H1 (cell line): ENCODE measurements around the gene KATNIP. TPM values are rescaled to one million over a fixed set of nuclear protein-coding genes. Genes with fewer than 3 reads are reported as not detected.

Experiments
- CTCF ChIA-PET: fragments of 300-600 bp; sonication (Branson Sonifier 250); formaldehyde crosslinking; loops from one replicate; lab custom pipeline; 2021; ENCODE audit not compliant: partially characterized antibody; lab: Charles Lee
- POLR2A ChIA-PET: fragments of 300-600 bp; sonication (Branson Sonifier 250); formaldehyde crosslinking; loops from one replicate; lab custom pipeline; 2021; ENCODE audit warnings: inconsistent platforms; ENCODE audit not compliant: partially characterized antibody; lab: Charles Lee
- DNase-seq, 2 experiments: peaks; one replicate each; pipeline versions ENCODE4 v3.0.0 to v3.0.0-alpha.2; 2010 to 2022; ENCODE audit warnings: low spot score in 2 of 2, low read depth in 1 of 2, mixed read lengths in 1 of 2
- FAIRE-seq: peaks from 2 replicates; lab custom pipeline; 2011; peaks lifted over from hg19 to GRCh38; lab: Jason Lieb, UNC
- H2AFZ ChIP-seq: 2 replicates; pipeline ENCODE4 v1.8.1; 2012; ENCODE audit warnings: low read length, inconsistent platforms
- H2AK5ac ChIP-seq: 2 replicates; pipeline ENCODE4 v1.6.1; 2013; ENCODE audit warnings: low read depth, low read length
- H2BK120ac ChIP-seq: replicated peaks from 2 replicates; pipeline ENCODE3; 2013; ENCODE audit warnings: low read depth, low read length, inconsistent platforms
- H2BK12ac ChIP-seq: 2 replicates; pipeline ENCODE4 v1.6.1; 2013; ENCODE audit warnings: low read depth, low read length
- H2BK15ac ChIP-seq: 2 replicates; pipeline ENCODE4 v1.6.1; 2013; ENCODE audit warnings: low read length
- H2BK20ac ChIP-seq: 2 replicates; pipeline ENCODE4 v1.6.1; 2013; ENCODE audit warnings: low read length
- H2BK5ac ChIP-seq: 2 replicates; pipeline ENCODE4 v1.6.1; 2013; ENCODE audit warnings: low read depth, low read length
- H3K14ac ChIP-seq: 2 replicates; pipeline ENCODE4 v1.6.1; 2013; ENCODE audit warnings: inconsistent platforms; ENCODE audit not compliant: insufficient read length
- H3K18ac ChIP-seq: 2 replicates; pipeline ENCODE4 v1.6.1; 2013; ENCODE audit warnings: low read length; ENCODE audit errors: extremely low read depth
- H3K23ac ChIP-seq: 2 replicates; pipeline ENCODE4 v1.6.1; 2013; ENCODE audit warnings: inconsistent platforms; ENCODE audit not compliant: insufficient read length
- H3K23me2 ChIP-seq: 2 replicates; pipeline ENCODE4 v1.6.1; 2013; ENCODE audit warnings: low read depth, low read length
- H3K27ac ChIP-seq: 2 replicates; pipeline ENCODE4 v1.6.1; 2011; ENCODE audit warnings: low read depth, low read length, inconsistent platforms
- H3K27me3 ChIP-seq, 4 experiments: replicated peaks in 1 of 4; 1 replicate in 1 of 4; 2 replicates in 3 of 4; pipeline versions ENCODE4 v1.6.1 to v1.8.1; 2011 to 2013; ENCODE audit warnings: low read length in 3 of 4, mild to moderate bottlenecking in 3 of 4, inconsistent platforms in 2 of 4, mixed read lengths in 2 of 4, moderate library complexity in 1 of 4; ENCODE audit not compliant: control insufficient read depth in 3 of 4, insufficient read depth in 3 of 4; ENCODE audit errors: extremely low read depth in 1 of 4
- H3K36me3 ChIP-seq, 4 experiments: 2 replicates each; pipeline versions ENCODE4 v1.6.1 to v1.8.1; 2011 to 2013; ENCODE audit warnings: mild to moderate bottlenecking in 4 of 4, low read length in 3 of 4, moderate library complexity in 2 of 4, control low read depth in 1 of 4, inconsistent platforms in 1 of 4; ENCODE audit not compliant: insufficient read depth in 4 of 4, control insufficient read depth in 2 of 4
- H3K4ac ChIP-seq: replicated peaks from 2 replicates; pipeline ENCODE3; 2013; ENCODE audit warnings: low read length, low read depth, mixed read lengths, inconsistent platforms; ENCODE audit not compliant: insufficient read length
- H3K4me1 ChIP-seq, 4 experiments: replicated peaks in 1 of 4; 1 replicate in 1 of 4; 2 replicates in 3 of 4; pipeline versions ENCODE4 v1.6.1 to v1.8.1; 2011 to 2013; ENCODE audit warnings: low read length in 3 of 4, inconsistent platforms in 2 of 4, mixed read lengths in 1 of 4; ENCODE audit not compliant: insufficient read depth in 4 of 4, control insufficient read depth in 3 of 4
- H3K4me2 ChIP-seq, 2 experiments: 2 replicates each; pipeline versions ENCODE4 v1.6.1 to v1.8.1; 2011 to 2013; ENCODE audit warnings: low read depth in 2 of 2, low read length in 2 of 2, control low read depth in 1 of 2, inconsistent platforms in 1 of 2, mild to moderate bottlenecking in 1 of 2; ENCODE audit not compliant: insufficient read depth in 1 of 2
- H3K4me3 ChIP-seq, 4 experiments: fragments of 200-600, 300-600 bp in 1 of 4; sonication (generic), shearing (Covaris generic), sonication (Bioruptor Twin) in 1 of 4; 2 replicates each; pipeline versions ENCODE4 v1.5.1 to v1.8.1; 2011 to 2016; ENCODE audit warnings: low read length in 4 of 4, low read depth in 3 of 4, control low read depth in 2 of 4, inconsistent platforms in 2 of 4, mild to moderate bottlenecking in 2 of 4, mixed read lengths in 1 of 4, moderate library complexity in 1 of 4; ENCODE audit not compliant: insufficient read depth in 2 of 4; ENCODE audit errors: extremely low read depth in 1 of 4
- H3K56ac ChIP-seq: replicated peaks from 2 replicates; pipeline ENCODE3; 2013; ENCODE audit warnings: low read depth, mild to moderate bottlenecking, mixed read lengths, low read length, inconsistent platforms; ENCODE audit not compliant: insufficient read length
- H3K79me1 ChIP-seq: 2 replicates; pipeline ENCODE4 v1.6.1; 2013; ENCODE audit warnings: low read depth, low read length, control low read depth
- H3K79me2 ChIP-seq, 2 experiments: 2 replicates each; pipeline versions ENCODE4 v1.6.1 to v1.8.1; 2012 to 2013; ENCODE audit warnings: low read length in 2 of 2, mild to moderate bottlenecking in 2 of 2, inconsistent platforms in 1 of 2; ENCODE audit not compliant: insufficient read depth in 2 of 2, control insufficient read depth in 1 of 2
- H3K9ac ChIP-seq, 4 experiments: replicated peaks in 1 of 4; 1 replicate in 1 of 4; 2 replicates in 3 of 4; pipeline versions ENCODE4 v1.6.1 to v1.8.1; 2011 to 2013; ENCODE audit warnings: low read depth in 3 of 4, low read length in 3 of 4, control low read depth in 2 of 4, mild to moderate bottlenecking in 2 of 4, moderate library complexity in 2 of 4, inconsistent platforms in 1 of 4; ENCODE audit errors: extremely low read depth in 1 of 4
- H3K9me3 ChIP-seq, 2 experiments: 2 replicates each; pipeline versions ENCODE4 v1.6.1 to v1.8.1; 2012 to 2013; ENCODE audit warnings: mild to moderate bottlenecking in 2 of 2, moderate library complexity in 2 of 2, control low read depth in 1 of 2, inconsistent platforms in 1 of 2, low read depth in 1 of 2, low read length in 1 of 2, mixed read lengths in 1 of 2; ENCODE audit not compliant: insufficient read depth in 2 of 2
- H4K20me1 ChIP-seq, 2 experiments: replicated peaks in 1 of 2; 2 replicates each; pipeline versions ENCODE3 to v1.8.1; 2011 to 2013; ENCODE audit warnings: inconsistent platforms in 2 of 2, low read length in 2 of 2, mild to moderate bottlenecking in 1 of 2; ENCODE audit not compliant: insufficient read depth in 2 of 2, control insufficient read depth in 1 of 2
- H4K5ac ChIP-seq: 2 replicates; pipeline ENCODE4 v1.6.1; 2013; ENCODE audit warnings: low read length, low read depth, mixed read lengths, inconsistent platforms; ENCODE audit not compliant: insufficient read length
- H4K8ac ChIP-seq: 2 replicates; pipeline ENCODE4 v1.8.0; 2013; ENCODE audit warnings: mild to moderate bottlenecking, moderate library complexity, low read length, inconsistent platforms; ENCODE audit not compliant: insufficient read depth; ENCODE audit errors: extremely low read depth
- H4K91ac ChIP-seq: replicated peaks from 2 replicates; pipeline ENCODE3; 2013; ENCODE audit warnings: low read length, mixed read lengths, inconsistent platforms; ENCODE audit not compliant: insufficient read length
- CEBPB ChIP-seq: IDR thresholded peaks from 2 replicates; pipeline ENCODE4 v1.6.1; 2012; ENCODE audit warnings: low read depth, low read length
- CREB1 ChIP-seq: IDR thresholded peaks from 2 replicates; pipeline ENCODE4 v1.6.1; 2012; ENCODE audit warnings: inconsistent platforms
- CTBP2 ChIP-seq: IDR thresholded peaks from 2 replicates; pipeline ENCODE4 v1.7.0; 2011; ENCODE audit warnings: borderline replicate concordance, mild to moderate bottlenecking, moderate library complexity, mixed read lengths, low read length; ENCODE audit not compliant: insufficient read depth, insufficient read length
- EGR1 ChIP-seq: IDR thresholded peaks from 2 replicates; pipeline ENCODE4 v1.6.1; 2011; ENCODE audit warnings: low read depth, low read length, borderline replicate concordance
- HDAC2 ChIP-seq, 2 experiments: fragments of 300-600 bp in 1 of 2; sonication (generic) in 1 of 2; IDR thresholded peaks; 2 replicates each; pipeline ENCODE4 v1.6.1; 2011 to 2012; ENCODE audit warnings: low read depth in 2 of 2, low read length in 2 of 2, mild to moderate bottlenecking in 2 of 2, moderate library complexity in 2 of 2, borderline replicate concordance in 1 of 2, inconsistent platforms in 1 of 2
- JUN ChIP-seq: IDR thresholded peaks from 2 replicates; pipeline ENCODE4 v1.6.1; 2011; ENCODE audit warnings: low read depth, mild to moderate bottlenecking, improper control_type of control experiment, low read length
- KDM1A ChIP-seq: fragments of 200-600, 300-600 bp; sonication (generic); IDR thresholded peaks from 2 replicates; pipeline ENCODE4 v1.7.1; 2016; ENCODE audit warnings: mild to moderate bottlenecking, low read length, borderline replicate concordance
- NANOG ChIP-seq: IDR thresholded peaks from 2 replicates; pipeline ENCODE4 v1.6.1; 2011; ENCODE audit warnings: low read length, low read depth, mild to moderate bottlenecking, inconsistent platforms; ENCODE audit not compliant: insufficient read depth, poor library complexity, severe bottlenecking
- SIRT6 ChIP-seq: IDR thresholded peaks from one replicate; pipeline ENCODE4 v1.7.1; 2012; ENCODE audit warnings: low read length, inconsistent platforms
- SP1 ChIP-seq: IDR thresholded peaks from 2 replicates; pipeline ENCODE4 v1.6.1; 2011; ENCODE audit warnings: low read depth, low read length
- WGBS, 2 experiments: shearing (Covaris generic) in 1 of 2; methylation state at CpG; one replicate each; pipeline versions ENCODE4 v1.1.6 to v1.1.7; 2013 to 2015; ENCODE audit warnings: low lambda C conversion rate in 2 of 2, mixed read lengths in 2 of 2, inconsistent platforms in 1 of 2, low coverage in 1 of 2, missing lambda C conversion rate in 1 of 2; ENCODE audit not compliant: insufficient replicate concordance in 2 of 2, insufficient coverage in 1 of 2, insufficient read length in 1 of 2; ENCODE audit errors: extremely low coverage in 1 of 2, missing lambda C conversion rate in 1 of 2; 5-methylcytosine and 5-hydroxymethylcytosine counted together
- polyA plus RNA-seq, 7 experiments: library from polyadenylated mRNA; depleted of rRNA in 3 of 7; stranded (reverse) in 5 of 7; unstranded in 2 of 7; fragments of >200 nt in 5 of 7; fragments of 200-250 nt in 2 of 7; gene quantifications; 1 replicate in 5 of 7; 2 replicates in 1 of 7; 4 replicates in 1 of 7; pipeline versions ENCODE4 v1.2.1 to v1.2.3, GENCODE V29; 2011 to 2013; ENCODE audit warnings: missing spikeins in 2 of 7, mixed read lengths in 2 of 7
- total RNA-seq: library from RNA; stranded (reverse); fragmentation: NEBNext Ultra II Directional; extraction: Animal tissue kit (Norgen Biotek cat#: 25700); gene quantifications from 2 replicates; pipeline ENCODE4 v1.2.1, GENCODE V29; 2021

KATNIP gene
- total and polyA plus RNA-seq, 2 of the 8 experiments (the other 6 are each of a cell fraction or from before 2014, with no cell fraction given), result 7.9 to 20.0 TPM

GRCh38 chr16:27585200-27585599 lies 35.3 kb downstream of the KATNIP start:
- Histone ChIP-seq H2AFZ (no peak overlapping the region), H4K20me1 (peaks cover 0 to 1% of the 10 kb centered on the region in 2 experiments), H2BK12ac (no peak overlapping the region), H3K18ac (no peak overlapping the region), H3K23ac (no peak overlapping the region), H3K4me1 (0 out of 7 replicates have a peak, but pooled peaks cover 0 to 2% (median 0%) of the 10 kb centered on the region in 4 experiments), H3K9ac (no peak overlapping the region), H3K4me3 (no peak overlapping the region), H4K91ac (no peak overlapping the region), H2BK120ac (no peak overlapping the region), H2AK5ac (no peak overlapping the region), H2BK20ac (no peak overlapping the region), H3K27ac (no peak overlapping the region), H3K4ac (no peak overlapping the region), H4K8ac (no peak overlapping the region), H3K4me2 (no peak overlapping the region), H3K27me3 (no peaks in the 10 kb centered on the region), H3K9me3 (no peaks in the 10 kb centered on the region; a peak in 1 of 4 replicates), H4K5ac (no peak overlapping the region), H2BK5ac (no peak overlapping the region), H3K36me3 (no peaks in the 10 kb centered on the region), H3K56ac (no peak overlapping the region), H3K14ac (no peak overlapping the region), H3K79me2 (no peaks in the 10 kb centered on the region), H3K23me2 (no peaks in the 10 kb centered on the region), H2BK15ac (no peak overlapping the region), H3K79me1 (no peaks in the 10 kb centered on the region)
- ChIA-PET CTCF (interaction anchor here (0.6 to 0.9 kb wide), 2 partner anchors 11 to 18 kb away, joined by 3 read pairs; no protein-coding TSS in a partner anchor), POLR2A (no interaction called here)
- FAIRE-seq (no peak), DNase-seq (no peak)
- 93% methylated on average over 5 of the region's 5 CpGs; no CpG with 5 or more reads in 1 of the 2 experiments for WGBS, 2 experiments
- TF ChIP-seq SIRT6 (no peak), CREB1 (no peak), KDM1A (no peak), NANOG (no peak), JUN (no peak), CTBP2 (no peak), SP1 (no peak), EGR1 (no peak), CEBPB (no peak), HDAC2 (IDR thresholded peaks at IDR 0.05; ENCODE audit: borderline replicate concordance in 1 of 2, low read depth in 2 of 2, low read length in 2 of 2) (no peak)
